ENCODE data around the gene NRXN3. TPM values are rescaled to one million over a fixed set of nuclear protein-coding genes. Genes with fewer than 3 reads are reported as not detected.

The NRXN3 gene
- total RNA-seq, 1 experiment from 2014 or later, result not detected

- POLR2A ChIA-PET, result no interaction called here
- CTCF ChIA-PET, result no interaction called here
- DNase-seq (ENCODE audit: low read depth, low spot score) (no peak), ATAC-seq (no peak)
- H3K27ac ChIP-seq (ENCODE audit: low read length), result no peak overlapping the region
- H3K4me1 ChIP-seq (ENCODE audit: control insufficient read depth, insufficient read depth, low read length), result no peaks in the 10 kb centered on the region
- no peaks in the 10 kb centered on the region for H3K36me3 ChIP-seq (ENCODE audit: control insufficient read depth, insufficient read depth, low read length)
- intact Hi-C loops (cut with micrococcal nuclease; ENCODE audit: unreplicated experiment), result no loop called here
- H3K4me3 ChIP-seq (ENCODE audit: low read depth in 2 of 2, low read length in 2 of 2), result no peak overlapping the region
- in situ Hi-C loops (cut with HindIII; ENCODE audit: low pct_unique_long_range_greater_than_20kb, low sequenced_read_pairs), result no loop called here
- H3K9me3 ChIP-seq (ENCODE audit: control insufficient read depth, insufficient read depth, low read depth, low read length), result no peaks in the 10 kb centered on the region
- BruUV-seq (replicated peaks), result no TSS peak
- no peaks in the 10 kb centered on the region for H3K27me3 ChIP-seq (ENCODE audit: control insufficient read depth, insufficient read depth, low read length)
- TF ChIP-seq, protein P1, sequence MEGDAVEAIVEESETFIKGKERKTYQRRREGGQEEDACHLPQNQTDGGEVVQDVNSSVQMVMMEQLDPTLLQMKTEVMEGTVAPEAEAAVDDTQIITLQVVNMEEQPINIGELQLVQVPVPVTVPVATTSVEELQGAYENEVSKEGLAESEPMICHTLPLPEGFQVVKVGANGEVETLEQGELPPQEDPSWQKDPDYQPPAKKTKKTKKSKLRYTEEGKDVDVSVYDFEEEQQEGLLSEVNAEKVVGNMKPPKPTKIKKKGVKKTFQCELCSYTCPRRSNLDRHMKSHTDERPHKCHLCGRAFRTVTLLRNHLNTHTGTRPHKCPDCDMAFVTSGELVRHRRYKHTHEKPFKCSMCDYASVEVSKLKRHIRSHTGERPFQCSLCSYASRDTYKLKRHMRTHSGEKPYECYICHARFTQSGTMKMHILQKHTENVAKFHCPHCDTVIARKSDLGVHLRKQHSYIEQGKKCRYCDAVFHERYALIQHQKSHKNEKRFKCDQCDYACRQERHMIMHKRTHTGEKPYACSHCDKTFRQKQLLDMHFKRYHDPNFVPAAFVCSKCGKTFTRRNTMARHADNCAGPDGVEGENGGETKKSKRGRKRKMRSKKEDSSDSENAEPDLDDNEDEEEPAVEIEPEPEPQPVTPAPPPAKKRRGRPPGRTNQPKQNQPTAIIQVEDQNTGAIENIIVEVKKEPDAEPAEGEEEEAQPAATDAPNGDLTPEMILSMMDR (IDR thresholded peaks at IDR 0.05), result no peak
- TF ChIP-seq POLR2AphosphoS5 (IDR thresholded peaks at IDR 0.05; ENCODE audit: low read depth, low read length) (no peak), SIN3A (IDR thresholded peaks at IDR 0.05; ENCODE audit: borderline replicate concordance, insufficient read depth, low read depth, low read length) (no peak), TCF7L2 (IDR thresholded peaks at IDR 0.05; ENCODE audit: low read depth, low read length) (no peak)
- TF ChIP-seq, protein P2, sequence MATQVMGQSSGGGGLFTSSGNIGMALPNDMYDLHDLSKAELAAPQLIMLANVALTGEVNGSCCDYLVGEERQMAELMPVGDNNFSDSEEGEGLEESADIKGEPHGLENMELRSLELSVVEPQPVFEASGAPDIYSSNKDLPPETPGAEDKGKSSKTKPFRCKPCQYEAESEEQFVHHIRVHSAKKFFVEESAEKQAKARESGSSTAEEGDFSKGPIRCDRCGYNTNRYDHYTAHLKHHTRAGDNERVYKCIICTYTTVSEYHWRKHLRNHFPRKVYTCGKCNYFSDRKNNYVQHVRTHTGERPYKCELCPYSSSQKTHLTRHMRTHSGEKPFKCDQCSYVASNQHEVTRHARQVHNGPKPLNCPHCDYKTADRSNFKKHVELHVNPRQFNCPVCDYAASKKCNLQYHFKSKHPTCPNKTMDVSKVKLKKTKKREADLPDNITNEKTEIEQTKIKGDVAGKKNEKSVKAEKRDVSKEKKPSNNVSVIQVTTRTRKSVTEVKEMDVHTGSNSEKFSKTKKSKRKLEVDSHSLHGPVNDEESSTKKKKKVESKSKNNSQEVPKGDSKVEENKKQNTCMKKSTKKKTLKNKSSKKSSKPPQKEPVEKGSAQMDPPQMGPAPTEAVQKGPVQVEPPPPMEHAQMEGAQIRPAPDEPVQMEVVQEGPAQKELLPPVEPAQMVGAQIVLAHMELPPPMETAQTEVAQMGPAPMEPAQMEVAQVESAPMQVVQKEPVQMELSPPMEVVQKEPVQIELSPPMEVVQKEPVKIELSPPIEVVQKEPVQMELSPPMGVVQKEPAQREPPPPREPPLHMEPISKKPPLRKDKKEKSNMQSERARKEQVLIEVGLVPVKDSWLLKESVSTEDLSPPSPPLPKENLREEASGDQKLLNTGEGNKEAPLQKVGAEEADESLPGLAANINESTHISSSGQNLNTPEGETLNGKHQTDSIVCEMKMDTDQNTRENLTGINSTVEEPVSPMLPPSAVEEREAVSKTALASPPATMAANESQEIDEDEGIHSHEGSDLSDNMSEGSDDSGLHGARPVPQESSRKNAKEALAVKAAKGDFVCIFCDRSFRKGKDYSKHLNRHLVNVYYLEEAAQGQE (IDR thresholded peaks at IDR 0.05; ENCODE audit: insufficient read depth in 1 of 2, low read depth in 2 of 2, low read length in 1 of 2), result no peak
Measured at GRCh38 chr14:79605849-79606248, 1435.7 kb downstream of the NRXN3 start.

GRCh38 chr14:79608446-79608845 is 1438.3 kb downstream of the NRXN3 start:
- TF ChIP-seq POLR2AphosphoS5 (IDR thresholded peaks at IDR 0.05; ENCODE audit: low read depth, low read length), result no peak
- TF ChIP-seq SIN3A (IDR thresholded peaks at IDR 0.05; ENCODE audit: borderline replicate concordance, insufficient read depth, low read depth, low read length), result no peak
- TF ChIP-seq TCF7L2 (IDR thresholded peaks at IDR 0.05; ENCODE audit: low read depth, low read length), result no peak
- TF ChIP-seq, protein P1 (IDR thresholded peaks at IDR 0.05), result no peak
- TF ChIP-seq, protein P2 (IDR thresholded peaks at IDR 0.05; ENCODE audit: insufficient read depth in 1 of 2, low read depth in 2 of 2, low read length in 1 of 2), result no peak
- in situ Hi-C loops (cut with HindIII; ENCODE audit: low pct_unique_long_range_greater_than_20kb, low sequenced_read_pairs) (no loop called here), intact Hi-C loops (cut with micrococcal nuclease; ENCODE audit: unreplicated experiment) (no loop called here)
- Histone ChIP-seq H3K27ac (ENCODE audit: low read length) (no peak overlapping the region), H3K9me3 (ENCODE audit: control insufficient read depth, insufficient read depth, low read depth, low read length) (no peaks in the 10 kb centered on the region), H3K4me3 (ENCODE audit: low read depth in 2 of 2, low read length in 2 of 2) (no peak overlapping the region), H3K27me3 (ENCODE audit: control insufficient read depth, insufficient read depth, low read length) (no peaks in the 10 kb centered on the region), H3K36me3 (ENCODE audit: control insufficient read depth, insufficient read depth, low read length) (no peaks in the 10 kb centered on the region), H3K4me1 (ENCODE audit: control insufficient read depth, insufficient read depth, low read length) (no peaks in the 10 kb centered on the region)
- BruUV-seq (replicated peaks), result no TSS peak
- DNase-seq (ENCODE audit: low read depth, low spot score) (no peak), ATAC-seq (no peak)
- POLR2A ChIA-PET, result no interaction called here
- CTCF ChIA-PET, result no interaction called here

All from Panc1 (cell line).